Testis (tissue), 3 donors: ENCODE measurements around the gene FITM2. TPM values are rescaled to one million over a fixed set of nuclear protein-coding genes. Genes with fewer than 3 reads are reported as not detected.
A peak's percentile ranks its signal among the peaks of the same experiment; 100 is the strongest.

ENCODE experiments used
- DNase-seq: peaks from one replicate; pipeline ENCODE4 v3.0.0-alpha.2; 2019
- H3K27ac ChIP-seq, 2 donors: fragments of 200-600 bp; sonication (generic); one replicate each; pipeline ENCODE4 v1.5.1; 2019
- H3K27me3 ChIP-seq: fragments of 200-600 bp; sonication (generic); one replicate; pipeline ENCODE4 v1.5.1; 2019
- H3K36me3 ChIP-seq: fragments of 200-600 bp; sonication (generic); one replicate; pipeline ENCODE4 v1.5.1; 2017; ENCODE audit warnings: low read depth; ENCODE audit errors: missing control alignments
- H3K4me1 ChIP-seq: fragments of 200-600 bp; sonication (generic); one replicate; pipeline ENCODE4 v1.5.1; 2019
- H3K4me3 ChIP-seq, 2 donors: fragments of 200-600 bp; sonication (generic); one replicate each; pipeline ENCODE4 v1.5.1; 2017 to 2019
- H3K9me3 ChIP-seq: fragments of 200-600 bp; sonication (generic); one replicate; pipeline ENCODE4 v1.5.1; 2017
- POLR2A ChIP-seq: fragments of 450-650 bp; IDR thresholded peaks from one replicate; pipeline ENCODE4 v1.6.1; 2017; ENCODE audit warnings: antibody characterized with exemption, mild to moderate bottlenecking, moderate library complexity
- WGBS, 2 donors: methylation state at CpG; one replicate each; pipeline ENCODE4 v1.1.5; 2018; 5-methylcytosine and 5-hydroxymethylcytosine counted together
- intact Hi-C: fragments of 100-400 bp; cut with DNase I; formaldehyde crosslinking; loops from one replicate; pipeline ENCODE4 v1.15.1; 2023; ENCODE audit warnings: low total_unique reads
- polyA plus RNA-seq: library from polyadenylated mRNA; stranded (reverse); fragments of 350-450 nt; fragmentation: Illumina TruSeq; extraction: RNeasy Lipid Tissue Mini Kit (QIAGEN cat#74804); gene quantifications from one replicate; pipeline ENCODE4 v1.2.3, GENCODE V29; 2014; ENCODE audit warnings: low read depth, low replicate concordance; ENCODE audit not compliant: insufficient read depth
- total RNA-seq, 2 donors: library from RNA; depleted of rRNA; stranded (reverse); fragments of >200 nt; gene quantifications; one replicate each; pipeline ENCODE4 v1.2.3, GENCODE V29; 2016
- TF ChIP-seq, protein P1 (sequence below), 3 experiments: fragments of 450-650 bp in 2 of 3; fragments of 200-600 bp in 1 of 3; sonication (generic) in 1 of 3; IDR thresholded peaks; one replicate each; pipeline ENCODE4 v1.5.1; 2016 to 2019; ENCODE audit warnings: antibody characterized with exemption in 3 of 3, mild to moderate bottlenecking in 2 of 3, moderate library complexity in 1 of 3

The FITM2 gene
- total and polyA plus RNA-seq, 3 donors from 2014 or later: 11.0 to 22.9 (median 21.5) TPM

DNA sequence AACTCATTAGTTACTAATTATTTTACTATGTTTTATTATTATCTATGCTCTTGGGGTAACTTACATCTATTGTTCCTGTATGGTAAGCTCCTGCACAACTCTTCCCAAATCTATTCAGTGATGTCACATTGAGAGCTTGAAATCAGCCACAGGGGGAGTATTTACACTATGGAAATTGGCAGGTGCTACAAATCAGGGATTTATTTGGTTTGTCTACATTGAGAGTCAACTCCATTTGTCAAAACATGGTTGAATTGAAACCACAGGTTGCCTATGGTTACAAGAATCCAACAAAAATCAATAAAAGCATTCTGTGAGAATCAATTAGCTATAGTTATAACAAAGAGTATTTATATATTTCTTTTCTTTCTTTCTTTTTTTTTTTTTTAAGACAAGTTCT lies 3.9 kb upstream of the FITM2 start:
- Histone ChIP-seq H3K4me3 (no peak overlapping the region), H3K36me3 (no peaks in the 10 kb centered on the region), H3K4me1 (peaks cover 6% of the 10 kb centered on the region), H3K9me3 (no peaks in the 10 kb centered on the region), H3K27me3 (no peaks in the 10 kb centered on the region), H3K27ac (no peak overlapping the region)
- TF ChIP-seq, protein P1, sequence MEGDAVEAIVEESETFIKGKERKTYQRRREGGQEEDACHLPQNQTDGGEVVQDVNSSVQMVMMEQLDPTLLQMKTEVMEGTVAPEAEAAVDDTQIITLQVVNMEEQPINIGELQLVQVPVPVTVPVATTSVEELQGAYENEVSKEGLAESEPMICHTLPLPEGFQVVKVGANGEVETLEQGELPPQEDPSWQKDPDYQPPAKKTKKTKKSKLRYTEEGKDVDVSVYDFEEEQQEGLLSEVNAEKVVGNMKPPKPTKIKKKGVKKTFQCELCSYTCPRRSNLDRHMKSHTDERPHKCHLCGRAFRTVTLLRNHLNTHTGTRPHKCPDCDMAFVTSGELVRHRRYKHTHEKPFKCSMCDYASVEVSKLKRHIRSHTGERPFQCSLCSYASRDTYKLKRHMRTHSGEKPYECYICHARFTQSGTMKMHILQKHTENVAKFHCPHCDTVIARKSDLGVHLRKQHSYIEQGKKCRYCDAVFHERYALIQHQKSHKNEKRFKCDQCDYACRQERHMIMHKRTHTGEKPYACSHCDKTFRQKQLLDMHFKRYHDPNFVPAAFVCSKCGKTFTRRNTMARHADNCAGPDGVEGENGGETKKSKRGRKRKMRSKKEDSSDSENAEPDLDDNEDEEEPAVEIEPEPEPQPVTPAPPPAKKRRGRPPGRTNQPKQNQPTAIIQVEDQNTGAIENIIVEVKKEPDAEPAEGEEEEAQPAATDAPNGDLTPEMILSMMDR (IDR thresholded peaks at IDR 0.05): no peak
- no peak for TF ChIP-seq POLR2A
- no peak for DNase-seq
- intact Hi-C loops: loop anchor here (5.0 kb wide), 1 partner anchor 98 kb away; no protein-coding TSS in a partner anchor

DNA sequence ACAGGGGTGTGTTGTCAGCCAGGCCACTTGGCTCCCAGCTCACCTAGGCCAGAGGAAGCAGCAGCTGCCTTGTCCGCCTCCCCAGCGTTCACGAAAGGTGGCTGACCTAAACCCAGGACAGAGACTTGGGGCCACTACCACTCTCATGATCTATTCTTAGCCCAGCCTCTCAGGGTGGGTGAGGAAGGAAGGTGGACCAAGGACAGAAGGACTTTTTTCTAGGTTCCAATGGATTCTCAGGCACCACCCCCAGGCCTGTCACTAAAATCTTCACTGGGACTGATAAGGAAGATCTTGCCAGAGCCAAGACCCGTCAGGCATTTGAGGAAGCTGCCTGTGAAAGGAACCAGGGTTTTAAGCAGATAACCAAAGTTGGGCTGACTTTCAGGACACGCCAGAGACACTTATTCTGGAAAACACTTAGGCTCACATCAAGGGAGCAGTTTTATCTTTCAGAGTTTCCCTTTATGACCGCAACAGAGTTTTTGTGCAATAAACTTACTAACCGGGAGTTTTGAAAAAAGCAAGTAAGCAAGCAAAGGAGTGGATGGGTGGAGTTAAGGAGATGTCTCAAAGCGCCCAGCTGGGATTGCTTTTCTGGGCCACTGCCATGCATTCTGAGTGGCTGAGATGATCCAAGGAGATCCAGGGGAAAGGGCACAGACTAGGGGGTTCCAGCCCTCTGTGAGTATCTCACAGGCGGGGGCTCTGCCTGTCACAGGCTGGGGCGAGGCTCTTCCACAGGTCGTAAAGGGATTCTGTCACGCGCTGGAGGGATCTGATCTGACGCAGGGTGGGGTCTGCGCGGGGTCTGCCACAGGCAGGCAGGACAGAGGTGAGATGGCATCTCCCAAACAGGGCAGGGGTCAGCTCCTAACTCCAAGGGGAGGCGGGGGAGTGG lies 989 bp downstream of the FITM2 start:
- Histone ChIP-seq H3K4me3 (peak overlapping the region; percentile 94 to 97), H3K27me3 (no peaks in the 10 kb centered on the region), H3K36me3 (no peaks in the 10 kb centered on the region), H3K9me3 (no peaks in the 10 kb centered on the region), H3K4me1 (peaks cover 13% of the 10 kb centered on the region), H3K27ac (peak overlapping the region; percentile 33 to 72)
- DNase-seq: peak; percentile 48
- 7 to 9% methylated on average over 8 to 17 of the region's 17 CpGs for WGBS, 2 donors
- no peak for TF ChIP-seq POLR2A
- intact Hi-C loops: loop anchor here (5.0 kb wide), 1 partner anchor 93 kb away; no protein-coding TSS in a partner anchor

DNA sequence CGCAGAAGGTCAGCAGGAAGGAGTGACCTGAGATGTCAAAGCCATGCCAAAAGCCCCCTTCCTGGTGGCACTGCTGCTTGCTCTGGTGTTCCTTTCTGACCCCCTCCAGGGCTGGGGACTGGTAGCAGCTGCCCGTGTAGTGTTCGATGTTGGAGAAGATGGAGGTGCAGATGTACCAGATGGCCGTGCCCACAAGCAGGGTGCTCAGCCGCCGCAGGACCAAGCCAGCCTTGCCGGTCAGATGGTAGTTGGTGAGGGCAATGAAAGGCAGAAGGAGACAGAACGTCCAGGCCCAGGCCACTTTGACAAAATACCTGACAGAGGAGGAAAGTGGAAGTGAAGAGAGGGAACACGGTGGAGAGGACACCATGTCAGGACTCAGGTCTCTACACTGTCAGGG lies 4.1 kb downstream of the FITM2 start:
- Histone ChIP-seq H3K9me3 (no peaks in the 10 kb centered on the region), H3K4me3 (no peak overlapping the region), H3K27me3 (no peaks in the 10 kb centered on the region), H3K36me3 (no peaks in the 10 kb centered on the region), H3K27ac (no peak overlapping the region), H3K4me1 (peaks cover 21% of the 10 kb centered on the region)
- no peak for DNase-seq
- TF ChIP-seq, protein P1 (IDR thresholded peaks at IDR 0.05): no peak
- TF ChIP-seq POLR2A: no peak
- intact Hi-C loops: no loop called here
- WGBS, 2 donors: 86 to 92% methylated on average over 9 of the region's 9 CpGs

DNA sequence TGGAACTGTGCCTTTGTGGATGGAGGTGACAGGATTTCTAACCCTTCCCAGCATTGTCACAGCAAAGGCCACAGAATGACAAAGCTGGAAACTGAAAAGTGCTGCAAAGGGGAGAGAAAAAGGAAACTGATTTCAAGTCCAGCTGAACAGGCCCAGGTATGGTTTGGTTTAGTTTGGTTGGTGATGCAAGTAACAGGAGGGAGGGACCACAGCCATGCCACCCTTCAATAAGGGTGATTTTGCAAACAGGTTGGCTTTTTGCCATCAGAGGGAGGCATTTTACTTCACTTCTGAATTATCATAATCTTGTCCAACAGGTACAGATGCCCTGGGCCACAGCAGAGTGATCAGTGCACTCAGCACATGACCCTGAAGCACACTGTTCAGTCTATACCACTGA lies 6.6 kb downstream of the FITM2 start:
- H3K4me1 ChIP-seq: peaks cover 10% of the 10 kb centered on the region
- DNase-seq: no peak
- intact Hi-C loops: no loop called here
- H3K27ac ChIP-seq: no peak overlapping the region
- no peaks in the 10 kb centered on the region for H3K27me3 ChIP-seq
- H3K9me3 ChIP-seq: no peaks in the 10 kb centered on the region
- no peak overlapping the region for H3K4me3 ChIP-seq
- TF ChIP-seq, protein P1 (IDR thresholded peaks at IDR 0.05): no peak
- TF ChIP-seq POLR2A: no peak
- no peaks in the 10 kb centered on the region for H3K36me3 ChIP-seq

DNA sequence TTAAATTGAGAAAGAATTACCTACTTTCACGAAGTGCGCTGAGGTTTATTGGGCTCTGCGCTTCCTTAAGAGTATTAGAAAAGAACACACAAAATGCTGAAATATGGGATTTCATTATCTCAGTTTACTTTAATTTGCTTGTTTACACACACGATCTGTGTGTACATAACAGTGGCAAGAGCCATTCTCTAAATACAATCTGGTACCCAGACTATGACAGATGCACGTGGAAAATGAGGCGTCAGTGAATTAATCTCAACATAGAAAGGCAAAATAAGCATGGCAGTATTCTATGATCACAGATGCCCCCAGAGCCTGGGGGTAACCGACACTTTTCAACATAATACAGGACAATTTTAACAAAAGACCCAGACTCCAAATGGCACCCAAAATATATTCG lies 8.3 kb downstream of the FITM2 start:
- WGBS, 2 donors: 91 to 92% methylated on average over 8 of the region's 8 CpGs
- no peaks in the 10 kb centered on the region for H3K36me3 ChIP-seq
- no peak for DNase-seq
- TF ChIP-seq, protein P1 (IDR thresholded peaks at IDR 0.05): no peak
- no peak for TF ChIP-seq POLR2A
- H3K27me3 ChIP-seq: no peaks in the 10 kb centered on the region
- intact Hi-C loops: no loop called here
- no peak overlapping the region for H3K4me3 ChIP-seq
- H3K4me1 ChIP-seq: peaks cover 8% of the 10 kb centered on the region
- no peak overlapping the region for H3K27ac ChIP-seq
- H3K9me3 ChIP-seq: no peaks in the 10 kb centered on the region
